ENCODE measurements around the gene NABP1. TPM values are rescaled to one million over a fixed set of nuclear protein-coding genes. Genes with fewer than 3 reads are reported as not detected.

The NABP1 gene
- total RNA-seq, 1 experiment from 2014 or later = 38.7 TPM

- H3K27ac ChIP-seq (ENCODE audit: low read length) = no peak overlapping the region
- ChIA-PET CTCF (no interaction called here), POLR2A (no interaction called here)
- no peak overlapping the region for H3K4me3 ChIP-seq (ENCODE audit: low read depth in 2 of 2, low read length in 2 of 2)
- no peaks in the 10 kb centered on the region for H3K27me3 ChIP-seq (ENCODE audit: control insufficient read depth, insufficient read depth, low read length)
- no peaks in the 10 kb centered on the region for H3K9me3 ChIP-seq (ENCODE audit: control insufficient read depth, insufficient read depth, low read depth, low read length)
- TF ChIP-seq REST (IDR thresholded peaks at IDR 0.05; ENCODE audit: insufficient read depth in 1 of 2, low read depth in 2 of 2, low read length in 1 of 2) (no peak), SIN3A (IDR thresholded peaks at IDR 0.05; ENCODE audit: borderline replicate concordance, insufficient read depth, low read depth, low read length) (no peak), CTCF (IDR thresholded peaks at IDR 0.05) (no peak), POLR2AphosphoS5 (IDR thresholded peaks at IDR 0.05; ENCODE audit: low read depth, low read length) (no peak), TCF7L2 (IDR thresholded peaks at IDR 0.05; ENCODE audit: low read depth, low read length) (no peak)
- no TSS peak for BruUV-seq (replicated peaks)
- no peak for DNase-seq (ENCODE audit: low read depth, low spot score)
- intact Hi-C loops (cut with micrococcal nuclease; ENCODE audit: unreplicated experiment) = no loop called here
- H3K36me3 ChIP-seq (ENCODE audit: control insufficient read depth, insufficient read depth, low read length) = no peaks in the 10 kb centered on the region
- no peaks in the 10 kb centered on the region for H3K4me1 ChIP-seq (ENCODE audit: control insufficient read depth, insufficient read depth, low read length)
- ATAC-seq = no peak
- in situ Hi-C loops (cut with HindIII; ENCODE audit: low pct_unique_long_range_greater_than_20kb, low sequenced_read_pairs) = no loop called here
Observed at GRCh38 chr2:191659198-191659597, 18.7 kb upstream of the NABP1 start.

GRCh38 chr2:191660575-191660974 is 17.4 kb upstream of the NABP1 start:
- Histone ChIP-seq H3K4me3 (ENCODE audit: low read depth in 2 of 2, low read length in 2 of 2) (no peak overlapping the region), H3K27ac (ENCODE audit: low read length) (no peak overlapping the region), H3K27me3 (ENCODE audit: control insufficient read depth, insufficient read depth, low read length) (no peaks in the 10 kb centered on the region), H3K4me1 (ENCODE audit: control insufficient read depth, insufficient read depth, low read length) (no peaks in the 10 kb centered on the region), H3K9me3 (ENCODE audit: control insufficient read depth, insufficient read depth, low read depth, low read length) (no peaks in the 10 kb centered on the region), H3K36me3 (ENCODE audit: control insufficient read depth, insufficient read depth, low read length) (no peaks in the 10 kb centered on the region)
- intact Hi-C loops (cut with micrococcal nuclease; ENCODE audit: unreplicated experiment) = no loop called here
- ATAC-seq = no peak
- no TSS peak for BruUV-seq (replicated peaks)
- TF ChIP-seq REST (IDR thresholded peaks at IDR 0.05; ENCODE audit: insufficient read depth in 1 of 2, low read depth in 2 of 2, low read length in 1 of 2) = no peak
- POLR2A ChIA-PET = no interaction called here
- CTCF ChIA-PET = no interaction called here
- no peak for DNase-seq (ENCODE audit: low read depth, low spot score)
- in situ Hi-C loops (cut with HindIII; ENCODE audit: low pct_unique_long_range_greater_than_20kb, low sequenced_read_pairs) = no loop called here
